ENCODE measurements around the gene GNAO1.

Gene GNAO1

DNA sequence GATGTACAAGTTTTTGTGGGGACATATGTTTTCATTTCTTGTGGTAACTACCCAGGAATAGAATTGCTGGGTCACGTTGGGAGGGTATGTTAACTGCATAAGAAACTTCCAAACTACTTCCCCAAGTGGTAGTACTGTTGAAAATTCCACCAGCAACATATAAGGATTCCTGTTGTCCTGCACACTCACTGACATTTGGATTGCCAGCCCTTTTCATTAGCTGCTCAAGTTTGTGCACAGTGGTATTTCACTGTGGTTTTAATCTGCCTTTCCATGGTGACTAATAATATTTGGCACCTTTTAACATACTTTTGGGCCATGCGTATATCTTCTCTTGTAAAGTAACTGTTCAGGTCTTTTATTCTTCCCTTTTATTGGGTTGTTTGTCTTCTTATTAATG is 103.3 kb downstream of the GNAO1 start:
- DNase-seq: no peak

DNA sequence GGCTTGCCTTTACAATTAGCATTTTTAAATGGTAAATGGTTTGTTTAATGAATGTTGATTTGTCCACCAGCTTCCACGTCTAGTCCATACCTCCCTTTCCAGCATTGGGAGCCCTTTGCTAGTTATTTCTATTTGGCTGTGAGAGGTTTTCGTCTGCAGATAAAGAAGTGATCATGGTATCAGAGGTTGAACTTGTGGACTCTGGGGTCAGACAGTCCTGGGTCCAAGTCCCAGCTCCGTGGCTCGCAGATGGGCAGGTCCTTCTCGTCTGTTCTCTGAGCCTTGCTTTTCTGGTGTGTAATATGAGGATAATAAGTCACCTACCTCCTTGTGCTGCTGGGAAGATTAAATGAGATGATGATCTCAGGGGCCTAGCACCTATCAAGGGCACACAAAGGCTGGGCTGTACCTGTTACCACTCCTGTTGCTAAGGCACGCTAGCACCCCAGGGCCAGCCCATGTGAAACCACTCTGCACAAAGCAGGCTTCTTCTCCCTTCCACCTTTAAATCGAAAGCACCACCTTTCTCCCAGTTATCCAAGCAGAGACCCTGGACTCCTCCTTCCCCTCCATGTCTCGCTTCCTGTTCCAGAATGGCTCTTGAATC is 103.9 kb downstream of the GNAO1 start:
- DNase-seq: no peak

DNA sequence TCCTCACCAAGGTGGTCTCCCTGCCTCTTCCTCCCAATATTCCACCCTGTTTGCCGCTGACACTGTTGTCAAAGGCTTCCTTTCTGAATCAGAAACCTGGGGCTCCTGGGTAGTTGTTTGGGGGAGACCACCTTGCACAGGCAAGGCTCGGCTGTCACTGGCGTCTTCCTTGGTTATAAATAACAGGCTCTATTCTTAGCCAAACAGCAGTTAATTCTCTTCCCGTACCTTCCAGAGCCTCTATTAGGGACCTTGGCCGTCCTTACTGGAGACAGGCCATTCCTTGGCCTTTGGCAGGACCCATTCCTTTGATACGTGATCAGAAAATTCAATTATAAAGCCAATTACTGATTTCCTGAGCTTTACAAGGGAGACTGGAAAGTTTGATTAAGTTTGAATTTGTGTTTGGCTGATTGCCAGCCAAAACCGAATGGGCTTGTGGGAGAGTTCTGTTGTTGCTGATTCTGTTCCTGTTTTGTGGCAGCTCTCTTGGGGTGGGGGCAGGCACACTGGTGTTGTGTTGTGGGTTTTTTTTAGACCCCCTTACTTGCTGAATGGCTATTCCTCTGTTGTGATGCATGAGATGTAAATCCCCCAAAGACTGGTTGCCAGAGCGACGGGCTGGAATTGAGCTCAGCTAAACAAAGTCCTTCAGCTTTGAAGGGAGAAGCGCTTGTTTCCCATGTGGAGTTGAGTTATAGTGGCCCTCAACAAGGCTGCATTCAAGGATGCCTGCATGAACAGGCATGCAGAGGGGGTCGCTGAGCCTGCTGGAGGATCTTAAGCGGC is 104.6 kb downstream of the GNAO1 start:
- no peak for DNase-seq

DNA sequence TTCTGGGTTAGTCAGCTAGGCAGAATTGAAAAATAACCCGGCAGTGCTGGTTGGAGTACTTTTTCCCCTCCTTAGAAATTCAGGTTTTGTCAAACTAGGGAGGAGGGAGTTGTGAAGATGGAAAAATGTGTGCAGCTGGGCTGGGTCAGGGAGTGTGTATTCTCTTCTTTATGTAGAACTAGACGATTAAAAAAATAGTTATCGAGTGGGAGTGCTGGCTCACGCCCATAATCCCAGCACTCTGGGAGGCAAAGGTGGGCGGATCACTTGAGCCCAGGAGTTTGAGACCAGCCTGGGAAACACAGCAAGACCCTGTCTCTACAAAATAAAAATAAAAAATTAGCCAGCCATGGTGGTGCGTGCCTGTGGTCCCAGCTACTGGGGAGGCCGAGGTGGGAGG is 106.4 kb downstream of the GNAO1 start:
- no peak for DNase-seq

DNA sequence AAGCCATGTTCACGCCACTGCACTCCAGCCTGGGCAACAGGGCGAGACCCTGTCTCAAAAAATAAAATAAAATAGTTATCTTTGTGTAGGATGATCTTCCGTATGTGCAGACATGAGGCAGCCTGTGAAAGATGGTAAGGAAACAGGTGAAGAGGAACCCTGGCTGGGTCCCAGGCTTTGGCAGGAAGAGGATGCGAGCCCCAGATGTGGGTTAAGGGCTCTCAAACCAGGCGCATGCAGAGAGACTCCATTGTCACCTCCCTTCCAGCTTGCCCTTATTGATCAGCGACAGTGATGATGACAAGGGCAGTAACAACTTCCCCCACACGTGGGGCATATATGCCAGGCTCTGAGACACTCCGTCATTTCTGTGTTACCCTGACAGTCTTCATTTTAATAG is 106.8 kb downstream of the GNAO1 start:
- DNase-seq: no peak

DNA sequence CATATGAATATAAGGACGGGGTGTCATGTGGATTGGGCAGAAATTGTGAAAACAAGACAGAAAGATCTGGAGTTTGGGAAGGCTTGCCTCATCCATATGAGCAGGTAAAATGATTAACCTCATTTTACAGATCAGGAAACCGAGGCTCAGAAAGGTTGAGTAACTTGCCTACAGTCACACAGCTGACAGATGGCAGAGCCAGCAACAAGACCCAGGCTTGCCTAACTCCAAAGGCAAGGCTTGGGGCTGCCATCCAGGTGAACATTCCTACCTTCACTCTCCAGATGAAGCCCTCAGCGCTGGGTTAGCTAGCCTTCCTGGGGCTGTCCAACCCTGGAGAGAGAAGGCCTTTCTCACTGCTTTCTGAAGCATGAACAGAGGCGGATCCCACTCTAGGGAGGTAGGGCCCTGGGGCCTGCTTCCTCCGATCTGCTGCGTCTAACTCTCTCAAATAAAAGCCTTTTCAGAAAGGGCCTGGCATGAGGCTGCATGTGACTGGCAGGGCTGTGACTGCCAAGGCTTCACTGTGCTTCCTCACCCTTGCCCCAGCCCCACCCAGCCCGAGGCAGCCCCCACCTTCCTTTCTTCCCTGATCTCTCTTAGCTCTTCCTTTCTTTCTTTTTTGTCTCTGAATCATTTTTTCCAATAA is 107.8 kb downstream of the GNAO1 start:
- no peak for DNase-seq

DNA sequence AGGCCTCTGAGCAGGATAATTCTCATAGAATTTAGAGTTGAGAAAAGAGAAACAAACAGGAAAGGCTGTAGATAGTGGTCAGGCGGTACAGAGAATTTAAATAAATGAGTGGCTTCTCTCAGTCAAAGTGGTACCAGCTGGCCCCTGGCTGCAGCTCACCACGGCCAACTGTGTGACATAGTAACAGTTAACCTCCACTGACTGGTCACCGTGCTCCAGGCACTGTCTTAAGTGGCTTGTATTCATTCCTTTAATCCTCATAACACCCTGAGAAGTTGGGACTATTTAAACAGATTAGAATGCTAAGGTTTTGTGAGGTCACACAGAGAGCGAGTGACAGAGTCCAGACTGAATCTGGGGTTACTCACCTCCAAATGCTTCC is 108.9 kb downstream of the GNAO1 start:
- no peak for DNase-seq

DNA sequence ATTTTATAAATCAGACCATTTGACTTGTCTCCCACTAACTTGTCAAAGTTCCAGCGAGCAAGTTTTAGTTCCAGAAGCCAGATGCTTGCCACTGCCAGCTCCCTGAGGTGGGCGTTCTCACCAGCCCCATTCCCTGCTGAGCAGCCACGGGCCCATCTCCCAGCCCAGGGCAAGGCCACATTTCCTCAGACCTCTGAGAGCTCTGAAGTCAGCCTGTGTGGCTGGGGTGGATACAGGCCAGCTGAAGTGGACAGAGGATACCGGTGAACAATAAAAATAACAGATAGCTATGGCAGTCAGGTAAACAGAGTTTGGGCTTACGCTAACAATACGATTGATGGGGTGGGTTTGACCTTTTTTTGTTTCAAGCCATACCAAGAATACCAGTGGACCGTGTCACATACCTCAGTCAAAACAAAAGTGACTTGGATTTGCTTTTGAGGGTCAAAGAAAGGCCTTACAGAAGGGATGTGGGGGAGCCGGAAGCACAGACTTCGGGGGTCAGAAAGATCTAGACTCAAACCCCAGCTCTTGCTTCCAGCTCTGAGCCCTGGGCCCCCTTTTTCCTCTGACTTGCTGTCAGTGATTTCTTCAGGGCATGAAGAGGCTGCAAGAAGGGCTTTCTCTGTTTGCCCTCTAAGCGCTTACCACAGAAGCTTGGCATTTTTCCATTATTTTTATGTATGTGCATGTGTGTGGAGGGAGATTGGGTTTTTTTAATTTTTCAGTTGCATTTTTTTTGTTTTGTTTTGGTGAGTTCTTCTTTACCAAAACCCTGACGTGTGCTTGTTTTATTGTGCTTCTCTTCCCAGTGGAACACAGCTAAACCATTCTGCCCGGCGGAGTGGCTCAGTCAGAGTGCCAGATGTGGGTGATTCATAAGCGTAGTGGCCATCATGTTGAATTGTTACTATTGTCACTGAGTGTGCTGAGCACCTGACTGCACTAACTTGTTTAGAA is 109.9 kb downstream of the GNAO1 start:
- DNase-seq: no peak

DNA sequence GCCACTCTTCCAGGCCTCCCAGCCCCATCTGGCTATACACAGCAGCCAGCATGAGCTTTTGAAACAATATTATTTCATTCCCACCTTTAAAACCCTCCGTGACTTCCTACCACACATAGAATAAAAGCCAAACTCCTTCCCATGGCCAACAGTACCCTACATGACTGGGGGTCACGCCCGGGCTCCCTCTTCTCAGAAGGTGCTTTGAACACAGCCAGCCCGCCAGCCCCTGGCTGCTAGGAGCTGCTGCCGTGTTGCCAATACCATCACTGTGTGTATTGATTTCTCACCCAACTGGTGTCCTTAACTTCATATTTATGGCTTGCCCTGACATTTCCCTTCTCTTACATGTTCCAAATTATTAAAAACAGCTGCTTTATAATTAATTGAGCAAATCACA is 111.2 kb downstream of the GNAO1 start:
- no peak for DNase-seq

DNA sequence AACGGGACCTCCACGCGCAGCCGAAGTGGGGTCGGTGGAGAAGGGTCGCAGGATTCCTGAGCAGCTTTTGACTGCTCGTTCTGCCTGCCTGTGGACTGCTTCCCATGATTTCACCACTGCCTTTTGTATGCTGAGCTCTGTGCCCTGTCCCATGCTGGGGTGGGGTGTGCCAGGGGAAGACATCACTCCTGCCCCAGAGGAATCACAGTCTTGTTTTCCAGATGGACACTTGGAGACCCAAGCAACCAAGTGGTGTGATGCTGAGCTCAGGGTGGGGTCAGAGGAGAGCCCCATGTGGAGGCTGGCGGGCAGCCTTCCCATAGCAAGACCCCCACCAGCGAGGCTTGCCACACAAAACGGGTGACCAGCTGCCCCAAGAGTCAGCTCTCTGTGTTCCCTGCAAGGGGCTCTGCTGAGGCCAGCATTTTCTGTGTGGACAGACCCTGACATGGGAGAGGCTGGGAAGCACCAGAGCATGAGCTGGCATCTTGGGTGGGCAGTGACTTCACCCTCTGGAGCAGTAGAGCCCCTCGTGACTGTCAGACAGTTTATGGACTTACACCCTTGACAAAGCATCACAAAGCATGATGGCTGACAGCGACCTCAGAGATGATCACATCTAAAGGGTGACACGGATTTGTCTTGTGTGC is 111.9 kb downstream of the GNAO1 start:
- no peak for DNase-seq

DNA sequence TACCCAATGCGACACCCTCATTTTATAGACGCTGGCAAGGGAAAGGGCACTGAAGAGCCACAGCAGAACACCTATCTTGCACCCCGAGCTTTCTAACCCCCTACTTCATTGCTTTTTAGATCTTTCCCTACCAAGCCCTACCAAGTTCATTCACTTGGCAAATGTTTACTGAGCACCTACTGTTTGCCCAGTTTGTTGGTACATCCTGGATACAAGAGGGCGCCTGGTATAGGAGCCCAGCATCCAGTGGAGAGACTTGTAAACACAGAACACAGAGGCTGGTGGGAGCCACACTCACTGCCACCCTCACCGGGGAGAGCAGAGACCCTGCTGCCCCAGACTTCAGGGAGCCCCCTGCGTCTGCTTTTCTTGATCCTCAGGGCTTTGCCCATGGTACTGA is 112.6 kb downstream of the GNAO1 start:
- no peak for DNase-seq

DNA sequence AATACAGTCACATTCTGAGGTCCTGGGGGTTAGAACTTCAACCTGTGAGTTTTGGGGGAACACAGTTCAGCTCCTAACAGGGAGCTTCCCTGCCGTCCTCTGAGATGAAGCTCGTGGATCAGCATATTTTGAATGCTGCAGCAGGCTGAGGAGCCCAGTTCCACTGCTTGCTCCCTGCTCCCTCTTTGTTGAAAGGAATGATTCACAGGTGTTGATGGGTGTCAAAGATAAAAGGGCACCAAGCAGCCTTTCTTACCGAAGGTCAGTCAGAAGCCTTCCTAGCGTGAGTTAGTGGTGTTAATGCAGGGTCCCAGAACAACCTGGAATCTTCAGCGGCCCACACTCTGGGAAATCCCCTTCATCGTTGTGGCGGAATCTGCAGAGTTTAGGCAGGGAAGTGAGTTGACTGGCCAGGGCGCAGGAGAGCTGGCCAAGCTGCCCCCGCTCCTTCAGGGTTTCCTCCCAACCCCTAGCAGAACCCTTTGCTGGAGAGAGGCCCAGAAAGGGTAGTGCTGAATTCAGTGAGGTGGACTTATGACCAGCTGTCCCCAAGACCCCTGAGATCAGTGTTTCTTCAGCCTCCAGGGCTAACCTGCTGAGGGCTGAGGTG is 114.8 kb downstream of the GNAO1 start:
- DNase-seq: no peak

DNA sequence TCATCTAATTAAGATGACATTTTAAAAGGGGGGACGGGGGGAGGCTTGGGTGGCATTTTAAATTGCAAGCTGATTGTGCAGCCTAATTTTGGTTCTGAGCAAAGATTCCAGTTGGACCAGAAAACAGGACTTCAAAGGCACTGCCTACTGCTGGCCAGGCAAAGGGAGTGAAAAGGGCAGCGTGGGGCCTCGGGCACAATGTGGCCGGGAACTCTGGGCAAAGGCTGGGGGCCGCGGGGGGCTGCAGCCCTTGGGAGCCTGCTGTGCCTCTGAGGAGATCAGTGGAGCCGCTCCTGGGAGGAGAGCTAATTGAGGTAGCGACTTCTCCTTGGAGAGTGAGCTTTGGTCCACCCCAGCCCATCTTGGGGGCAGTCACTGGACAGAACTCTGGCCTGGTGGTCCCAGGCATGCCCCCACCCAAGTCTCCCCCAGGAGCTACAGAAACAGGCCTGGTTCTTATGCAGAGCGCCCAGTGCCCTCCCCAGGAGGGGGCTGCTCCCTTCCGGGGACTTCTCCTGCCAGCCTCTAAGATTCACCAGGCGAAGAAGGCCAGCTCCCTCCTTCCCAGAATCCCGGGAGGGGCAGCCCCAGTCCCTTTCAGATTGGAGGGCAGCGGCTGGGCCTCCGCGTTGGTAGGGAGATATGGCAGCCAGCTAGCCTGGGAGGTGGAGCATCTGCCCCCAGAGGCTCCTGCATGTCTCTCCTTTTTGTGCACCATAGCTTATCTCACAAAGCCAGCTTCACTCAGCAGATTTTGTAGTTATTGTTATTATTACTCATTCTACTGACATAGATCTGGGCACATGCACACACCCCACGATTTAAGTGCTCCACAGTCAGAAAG is 115.6 kb downstream of the GNAO1 start:
- DNase-seq: no peak

DNA sequence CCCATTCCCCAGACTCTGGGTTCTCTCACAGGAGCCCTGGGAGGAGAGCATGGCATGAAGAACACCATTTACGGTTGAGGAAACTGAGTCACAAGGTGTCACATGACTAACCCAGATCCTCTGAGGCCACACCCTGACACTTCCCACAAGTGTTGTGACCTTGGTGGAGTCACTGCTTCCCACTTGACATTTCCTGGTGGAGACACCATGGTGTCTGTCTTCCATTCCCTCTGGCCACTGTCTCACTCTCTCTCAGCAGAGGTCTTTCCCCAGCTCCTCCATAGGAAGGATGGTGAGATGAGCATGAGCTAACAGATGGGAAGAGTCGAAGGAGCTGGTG is 116.2 kb downstream of the GNAO1 start:
- no peak for DNase-seq

DNA sequence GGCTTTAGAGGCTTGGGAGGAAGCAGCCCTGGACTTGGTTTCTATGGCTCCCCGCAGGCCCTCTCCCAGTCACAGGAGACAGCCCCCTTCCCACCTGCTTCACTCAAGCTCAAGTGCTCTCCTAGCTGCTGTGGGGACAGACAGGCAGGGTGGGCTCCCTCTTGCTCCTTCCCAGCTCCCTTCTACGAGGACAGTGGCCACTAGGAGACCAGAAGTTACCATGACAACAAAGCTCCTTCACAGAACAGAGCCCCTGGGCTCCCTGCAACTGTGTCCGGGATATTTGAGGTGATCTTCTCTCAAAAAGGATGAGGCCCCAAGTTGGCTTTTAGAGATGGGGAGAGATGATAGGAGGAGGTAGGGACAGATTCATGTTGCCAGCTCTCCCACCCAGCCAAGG is 117.7 kb downstream of the GNAO1 start:
- no peak for DNase-seq

DNA sequence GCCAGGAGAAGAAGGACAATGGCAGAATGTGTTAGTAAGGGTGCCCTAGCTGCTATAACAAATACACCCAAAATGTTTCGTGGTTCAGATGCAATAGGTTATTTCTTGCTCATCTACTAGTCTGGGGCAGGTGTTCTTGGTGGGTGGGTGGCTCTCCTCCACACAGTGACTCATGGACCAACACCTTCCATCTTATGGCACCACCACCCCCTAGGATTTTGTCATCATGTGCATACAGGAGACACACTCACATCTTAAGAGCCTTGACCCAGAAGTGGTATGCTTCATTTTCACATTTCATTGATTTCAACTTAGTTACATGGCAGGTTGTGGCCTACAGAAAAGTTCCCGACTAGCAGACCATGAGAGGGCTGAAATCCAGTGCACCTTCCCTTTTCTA is 119.4 kb downstream of the GNAO1 start:
- no peak for DNase-seq

DNA sequence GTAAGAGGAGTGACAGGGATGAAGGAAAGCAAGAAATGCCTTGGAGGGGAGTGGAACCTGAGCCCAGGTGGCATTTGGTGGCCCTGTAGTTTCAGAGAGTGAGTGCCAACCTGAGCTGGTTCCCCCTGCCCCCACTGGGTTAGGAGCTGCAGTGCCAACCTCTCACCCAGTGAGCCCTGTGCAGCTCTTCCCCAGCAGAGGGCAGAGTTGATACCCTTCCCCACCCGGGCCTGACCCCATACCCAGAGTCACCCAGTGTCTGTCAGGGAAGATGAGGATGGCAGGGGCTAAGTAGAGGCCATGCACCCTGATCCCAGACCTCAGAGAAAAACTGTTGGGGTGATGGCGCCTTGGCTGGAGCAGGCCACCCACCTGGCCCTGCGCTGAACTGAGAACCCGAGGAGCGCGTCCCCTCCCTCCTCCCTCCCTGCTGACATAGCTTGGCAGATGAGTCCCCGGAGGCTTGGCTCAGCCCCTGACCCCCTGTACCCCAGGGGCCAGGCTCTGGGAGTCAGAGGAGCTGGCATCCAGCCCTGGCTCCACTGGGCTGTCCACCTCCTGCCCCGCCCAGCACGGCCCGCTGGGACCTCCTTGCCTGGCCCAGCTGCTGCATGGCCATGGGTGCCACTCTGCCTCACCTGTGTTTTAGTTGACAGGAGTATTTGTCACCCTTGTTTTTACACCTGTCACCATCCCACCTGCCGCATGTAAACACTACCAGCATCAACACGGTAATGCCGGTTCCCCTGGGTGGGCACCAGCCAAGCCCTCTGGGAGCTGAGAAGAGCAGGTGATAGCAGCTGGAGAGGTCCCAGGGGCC is 120.1 kb downstream of the GNAO1 start:
- no peak for DNase-seq

DNA sequence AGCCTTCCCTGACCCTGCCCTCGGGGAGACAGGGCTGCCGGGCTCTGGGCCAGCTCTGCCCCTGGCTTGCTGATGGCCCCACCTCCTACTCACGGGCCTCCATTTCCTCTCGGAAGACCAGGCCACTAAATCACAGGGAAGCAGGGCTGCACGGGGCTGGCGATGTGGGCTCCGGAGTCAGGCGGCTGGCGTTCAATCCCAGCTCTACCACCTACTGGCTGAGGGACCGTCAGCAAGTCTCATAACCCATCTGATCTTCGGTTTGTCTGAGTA is 120.7 kb downstream of the GNAO1 start:
- no peak for DNase-seq

DNA sequence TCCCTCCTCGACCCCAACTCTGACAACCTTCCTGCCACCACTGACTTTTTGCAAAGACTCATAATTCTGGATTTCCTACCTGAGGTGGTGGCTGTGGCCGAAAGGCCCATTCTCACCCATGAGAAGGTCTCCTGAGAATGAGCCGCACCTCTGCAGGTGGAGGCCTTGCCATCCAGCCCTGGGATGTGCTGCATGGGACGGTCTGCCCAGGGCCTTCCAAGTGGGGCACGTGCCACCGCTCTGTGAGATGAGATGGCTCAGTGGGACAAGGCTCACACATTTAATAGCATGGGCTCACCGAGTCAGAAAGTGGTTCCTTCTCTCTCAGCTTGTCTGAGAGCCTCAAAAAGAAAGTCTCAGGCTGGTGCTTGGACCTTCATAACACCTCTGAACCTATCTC is 121.3 kb downstream of the GNAO1 start:
- DNase-seq: no peak

DNA sequence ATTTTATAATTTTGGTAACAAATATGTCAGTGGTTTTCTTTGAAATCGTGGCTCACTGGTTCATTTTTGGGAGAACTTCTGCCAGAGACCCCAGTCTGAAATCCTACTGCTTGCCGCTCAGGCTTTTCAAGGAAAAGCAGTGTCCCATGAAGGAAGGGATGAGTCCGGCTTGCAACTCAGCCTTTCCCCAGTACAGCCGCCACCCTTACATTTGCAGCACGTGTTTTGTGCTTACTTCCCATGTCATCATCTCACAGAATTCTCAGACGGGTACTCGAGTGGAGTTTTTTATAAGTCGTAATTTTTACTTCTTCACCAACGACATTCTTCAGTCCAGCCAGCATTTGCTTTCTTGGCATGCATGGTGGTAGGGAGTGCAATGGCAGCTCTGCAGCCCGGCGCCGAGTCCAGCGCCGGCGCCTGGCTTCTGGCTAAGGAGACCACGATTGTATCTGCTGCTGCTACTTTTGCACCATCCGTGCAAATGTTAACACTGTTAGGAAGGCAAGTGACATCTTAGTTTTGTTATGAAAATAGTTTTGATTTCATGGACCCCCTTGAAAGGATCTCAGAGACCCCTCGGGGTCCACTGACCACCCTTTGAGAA is 123.1 kb downstream of the GNAO1 start:
- DNase-seq: no peak
